Breast epithelium (tissue), 3 donors: ENCODE results near the gene DRD2.

Experiments used
- CTCF ChIP-seq, 3 donors: fragments of 450-650 bp; IDR thresholded peaks; one replicate each; pipeline ENCODE4 v1.5.1; 2016 to 2017; ENCODE audit warnings: antibody characterized with exemption in 3 of 3, mild to moderate bottlenecking in 3 of 3, moderate library complexity in 3 of 3
- POLR2A ChIP-seq: fragments of 450-650 bp; IDR thresholded peaks from one replicate; pipeline ENCODE4 v1.6.1; 2016; ENCODE audit warnings: antibody characterized with exemption, mild to moderate bottlenecking, moderate library complexity

GRCh38 chr11:113519989-113520613 is 44.9 kb upstream of the DRD2 start:
- no peak for TF ChIP-seq POLR2A
- no peak for TF ChIP-seq CTCF (IDR thresholded peaks at IDR 0.05)
